HG03139 (cell line): ENCODE data around the gene CENPS.
"Not testable (repeated sequence)": the region's sequence is repeated elsewhere in the genome, so short reads cannot be mapped to it uniquely, and the experiment has no call there.

ENCODE experiments used
- ATAC-seq: cut with Tn5 transposase; IDR thresholded peaks from one replicate; pipeline ENCODE4 v1.9.1; 2021; ENCODE audit not compliant: unreplicated experiment

CENPS gene

GRCh38 chr1:10418741-10419140, 11.5 kb upstream of the CENPS start:
- not testable (repeated sequence) for ATAC-seq

GRCh38 chr1:10419351-10419750, 10.9 kb upstream of the CENPS start:
- ATAC-seq = no peak

- ATAC-seq = no peak
Observed at GRCh38 chr1:10421637-10422036, 8.6 kb upstream of the CENPS start.

- ATAC-seq = no peak
Observed at GRCh38 chr1:10424034-10424433, 6.2 kb upstream of the CENPS start.

- ATAC-seq = no peak
Observed at GRCh38 chr1:10424651-10425050, 5.6 kb upstream of the CENPS start.

- ATAC-seq = not testable (repeated sequence)
Observed at GRCh38 chr1:10425826-10426534, 4.3 kb upstream of the CENPS start.

DNA sequence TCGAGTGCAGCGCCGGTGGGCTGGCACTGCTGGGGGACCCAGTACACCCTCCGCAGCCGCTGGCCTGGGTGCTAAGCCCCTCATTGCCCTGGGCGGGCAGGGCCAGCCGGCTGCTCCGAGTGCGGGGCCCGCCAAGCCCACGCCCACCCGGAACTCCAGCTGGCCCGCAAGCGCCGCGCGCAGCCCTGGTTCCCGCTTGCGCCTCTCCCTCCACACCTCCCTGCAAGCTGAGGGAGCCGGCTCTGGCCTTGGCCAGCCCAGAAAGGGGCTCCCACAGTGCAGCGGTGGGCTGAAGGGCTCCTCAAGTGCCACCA, 3.7 kb upstream of the CENPS start:
- not testable (repeated sequence) for ATAC-seq

DNA sequence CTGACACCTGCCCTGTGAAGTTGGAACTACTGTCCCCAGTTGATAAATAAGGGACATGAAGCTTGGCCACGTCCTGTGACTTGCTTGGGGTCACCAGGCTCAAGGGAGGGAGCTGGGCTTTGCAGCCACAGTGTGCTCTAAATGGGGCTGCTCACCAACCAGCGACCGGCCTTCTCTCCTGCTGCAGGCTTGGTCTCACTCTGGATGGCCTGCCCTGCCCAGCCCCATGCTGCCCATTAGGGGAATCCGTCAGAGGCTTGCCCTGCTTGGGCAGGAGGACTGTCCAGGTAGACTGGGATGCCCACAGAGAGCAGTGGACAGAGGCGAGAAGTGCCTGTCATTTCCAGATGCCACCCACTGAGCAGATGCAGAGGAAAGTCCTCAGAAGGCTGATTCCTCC, 1.2 kb upstream of the CENPS start:
- ATAC-seq = no peak

GRCh38 chr1:10429868-10430215, 391 bp upstream of the CENPS start:
- ATAC-seq = no peak

DNA sequence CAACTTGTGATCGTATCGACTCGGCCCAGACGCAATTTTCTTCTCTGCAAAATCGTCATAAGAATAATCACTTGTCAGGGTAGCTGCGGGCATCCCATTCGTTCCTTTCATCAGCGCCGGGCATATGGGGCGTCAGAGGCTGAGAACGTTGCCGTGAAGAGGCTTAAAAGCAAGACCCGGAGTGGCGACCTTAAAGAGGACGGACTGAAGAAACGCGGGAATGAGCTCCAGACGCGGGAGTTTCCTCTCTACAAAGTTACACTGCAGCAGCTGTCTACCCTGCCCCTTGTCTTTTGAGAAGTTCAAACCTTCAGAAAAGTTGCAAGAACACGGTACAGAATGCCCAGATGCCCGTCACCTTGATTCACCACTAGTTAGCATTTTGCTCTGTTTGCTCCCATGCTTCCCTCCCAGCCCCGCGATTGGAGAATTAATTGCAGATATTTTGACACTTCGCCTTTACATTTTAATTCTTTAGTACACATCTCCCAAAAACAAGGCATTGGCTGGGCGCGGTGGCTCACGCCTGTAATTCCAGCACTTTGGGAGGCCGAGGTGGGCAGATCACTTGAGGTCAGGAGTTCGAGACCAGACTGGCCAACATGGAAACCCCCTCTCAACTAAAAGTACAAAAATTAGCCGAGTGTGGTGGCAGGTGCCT, 967 bp downstream of the CENPS start:
- ATAC-seq = no peak

DNA sequence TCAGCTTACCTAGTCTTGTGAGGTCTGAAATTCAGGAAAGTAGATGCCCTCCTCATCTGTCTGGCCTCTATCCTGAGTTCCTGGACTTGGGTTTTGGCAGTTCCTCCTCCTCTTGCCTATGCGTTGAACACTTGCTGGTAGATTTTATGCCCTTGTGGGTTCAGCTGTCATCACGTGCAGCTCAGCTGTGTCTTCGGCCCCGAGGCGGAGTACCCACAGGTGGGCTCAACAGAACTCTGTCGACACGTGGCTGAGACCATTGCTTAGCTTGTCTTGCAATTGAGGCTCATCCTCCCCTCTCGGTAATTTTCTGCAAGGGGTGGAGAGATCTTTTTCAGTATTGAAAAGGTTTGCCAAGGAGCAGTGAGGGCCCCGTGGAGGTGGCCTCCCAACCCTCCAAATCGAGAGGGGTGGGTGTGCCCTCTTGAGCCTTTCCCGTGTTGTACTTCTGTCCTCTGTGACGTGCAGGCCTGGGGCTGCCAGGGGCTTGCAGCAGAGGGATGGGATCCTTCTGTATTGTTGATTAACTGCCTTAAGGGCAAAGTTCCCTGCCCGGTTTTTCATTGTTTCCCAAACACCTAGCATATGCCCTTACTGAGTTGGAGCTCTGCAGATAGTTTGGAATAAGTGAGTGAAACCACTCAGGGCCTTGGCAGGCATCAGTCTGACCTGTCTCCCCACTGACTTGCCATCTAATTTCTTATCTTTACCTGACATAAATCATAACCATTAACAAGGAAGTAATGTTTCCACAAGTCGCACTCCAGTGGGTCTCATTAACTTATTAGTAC, 2.9 kb downstream of the CENPS start:
- ATAC-seq = no peak

DNA sequence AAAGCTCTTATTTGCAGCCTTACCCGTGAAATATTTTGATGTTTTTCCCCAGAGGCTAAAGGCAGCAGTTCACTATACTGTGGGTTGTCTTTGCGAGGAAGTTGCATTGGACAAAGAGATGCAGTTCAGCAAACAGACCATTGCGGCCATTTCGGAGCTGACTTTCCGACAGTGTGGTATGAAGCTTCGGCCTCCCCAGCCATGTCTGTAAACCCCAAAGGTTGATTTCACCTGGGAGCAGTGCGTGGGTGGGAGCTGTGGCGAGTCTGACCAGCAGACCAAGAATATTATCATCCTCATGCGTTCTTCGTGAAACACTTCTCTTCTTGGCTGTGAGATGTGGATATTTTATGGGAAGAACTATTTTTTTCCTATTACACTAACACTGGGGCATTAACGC, 3.6 kb downstream of the CENPS start:
- no peak for ATAC-seq

DNA sequence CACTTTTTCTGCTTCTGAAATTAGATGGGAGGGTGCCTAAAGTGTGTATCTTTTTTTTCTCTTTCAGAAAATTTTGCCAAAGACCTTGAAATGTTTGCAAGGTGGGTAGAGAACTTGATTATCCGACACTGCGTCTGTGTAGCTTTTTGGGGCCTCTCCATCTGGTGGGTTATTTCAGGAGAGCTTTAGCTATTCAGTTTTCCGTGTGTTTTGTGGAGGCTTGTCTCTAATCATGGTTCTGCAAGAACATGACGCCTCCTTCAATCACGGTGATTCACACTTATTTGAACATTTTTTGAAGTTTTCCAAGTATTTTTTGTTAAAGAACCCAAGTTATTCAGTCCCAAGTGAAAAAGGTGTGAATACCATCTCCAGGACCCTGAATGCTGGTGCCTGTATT, 4.4 kb downstream of the CENPS start:
- no peak for ATAC-seq

DNA sequence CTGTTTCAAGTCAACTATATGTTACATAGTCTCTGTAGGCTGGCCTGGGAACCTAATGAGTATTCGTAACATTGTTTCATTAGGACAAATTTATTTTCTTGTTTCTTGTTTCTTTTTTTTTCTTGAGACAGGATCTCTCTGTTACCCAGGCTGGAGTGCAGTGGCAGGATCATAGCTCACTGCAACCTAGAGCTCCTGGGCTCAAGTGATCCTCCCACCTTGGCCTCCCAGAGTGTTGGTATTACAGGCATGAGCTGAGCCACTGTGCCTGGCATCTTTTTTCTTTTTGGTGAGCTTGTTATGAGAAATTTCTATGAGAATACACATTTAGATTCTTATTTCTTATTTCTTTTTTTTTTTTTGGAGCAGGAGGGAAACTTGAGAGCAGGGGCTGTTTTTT, 6.8 kb downstream of the CENPS start:
- ATAC-seq = no peak

DNA sequence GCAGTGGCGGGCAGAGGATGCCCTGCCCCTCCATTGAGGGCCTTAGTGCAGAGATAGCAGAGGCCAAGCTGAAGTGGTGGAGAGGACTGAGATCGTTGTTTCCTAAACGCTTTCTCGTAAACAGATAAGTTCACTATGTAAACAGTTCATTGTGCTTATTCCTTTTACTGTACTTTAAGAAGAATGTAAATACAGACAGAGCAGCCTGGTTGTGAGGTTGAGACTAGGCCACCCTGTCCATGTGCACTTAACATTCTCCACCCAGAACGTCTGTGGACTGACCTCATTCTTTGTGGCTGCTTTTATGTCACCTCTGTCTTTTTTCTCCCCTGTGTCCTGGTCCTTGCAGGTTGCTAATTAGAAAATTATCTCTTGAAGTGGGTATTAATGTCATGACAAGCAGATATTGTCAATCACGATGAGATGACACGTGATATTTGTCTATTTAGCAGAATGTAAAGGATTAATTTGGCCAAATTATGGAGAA, 8.5 kb downstream of the CENPS start:
- no peak for ATAC-seq

GRCh38 chr1:10440305-10440704, 10.1 kb downstream of the CENPS start:
- no peak for ATAC-seq

DNA sequence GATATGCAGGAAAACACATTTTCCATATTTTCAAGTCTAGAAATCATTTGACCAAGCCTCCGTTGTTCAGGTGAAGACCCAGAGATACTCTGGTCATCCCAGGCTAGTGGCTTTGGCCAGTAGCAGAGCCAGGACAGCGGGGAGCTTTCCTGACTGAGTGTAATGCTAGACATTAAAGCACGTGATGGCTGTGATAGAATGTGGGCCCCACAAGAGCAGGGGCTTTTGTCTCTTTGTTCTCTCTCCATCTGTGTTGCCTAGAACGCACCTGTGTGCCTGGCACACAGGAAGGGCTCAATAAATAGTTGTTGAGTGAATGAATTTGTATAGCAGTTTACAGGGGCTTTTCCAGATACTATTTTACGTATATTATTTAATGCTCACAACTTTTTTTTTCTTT, 10.6 kb downstream of the CENPS start:
- ATAC-seq = no peak

- no peak for ATAC-seq
Observed at GRCh38 chr1:10444248-10444647, 14.0 kb downstream of the CENPS start.

GRCh38 chr1:10444795-10445397, 14.7 kb downstream of the CENPS start:
- no peak for ATAC-seq

- ATAC-seq = no peak
Observed at GRCh38 chr1:10446790-10447422, 16.7 kb downstream of the CENPS start.

- ATAC-seq = no peak
Observed at GRCh38 chr1:10449751-10450150, 19.5 kb downstream of the CENPS start, which contains the start of gene CORT. Gene CORT (plus strand): TSS chr1:10450031. CDS start chr1:10450224, 193 bp downstream.
